K562 (cell line): ENCODE results near the gene POU2F1. TPM values are rescaled to one million over a fixed set of nuclear protein-coding genes. Genes with fewer than 3 reads are reported as not detected.

Experiments used
- ATAC-seq: fragments of 200-7000 bp; cut with Tn5 transposase; 3 replicates; pipeline ENCODE4 v1.9.1; 2020; ENCODE audit warnings: moderate library complexity
- BruUV-seq: library from RNA; stranded (reverse); fragments of 400-500 nt; replicated peaks from 2 replicates; lab custom pipeline; 2021; lab: Mats Ljungman, UMichigan
- CTCF ChIA-PET: fragments of 300-600 bp; formaldehyde crosslinking; extraction: SDS; loops from one replicate; lab custom pipeline; 2021; ENCODE audit warnings: low intra/inter-chr PET ratio; lab: Yijun Ruan, JAX
- POLR2A ChIA-PET: fragments of 300-600, 350-650 bp; sonication (Branson Sonifier 250); formaldehyde crosslinking; extraction: SDS; loops from one replicate; lab custom pipeline; 2021; ENCODE audit warnings: antibody characterized with exemption, inconsistent platforms; lab: Yijun Ruan, JAX
- DNase-seq, 4 experiments: peaks; one replicate each; pipeline versions ENCODE4 v3.0.0 to v3.0.0-alpha.2; 2011 to 2018; ENCODE audit warnings: low spot score in 3 of 4, mixed read lengths in 3 of 4; ENCODE audit errors: extremely low read depth in 1 of 4
- FAIRE-seq: peaks from 2 replicates; lab custom pipeline; 2011; peaks lifted over from hg19 to GRCh38; lab: Jason Lieb, UNC
- H2AFZ ChIP-seq: 2 replicates; pipeline ENCODE4 v1.6.0; 2011; ENCODE audit warnings: low read depth, low read length, control low read depth, inconsistent platforms
- H3K27ac ChIP-seq: fragments of 200-600 bp; 3 replicates; pipeline ENCODE4 v1.8.0; 2011; ENCODE audit warnings: low read depth, mild to moderate bottlenecking, control low read depth, inconsistent platforms, low read length, moderate library complexity, mixed read lengths; ENCODE audit errors: extremely low read depth
- H3K27me3 ChIP-seq, 2 experiments: fragments of 300-600 bp in 1 of 2; 2 replicates in 1 of 2; 3 replicates in 1 of 2; pipeline versions ENCODE4 v1.6.0 to v1.8.0; 2011; ENCODE audit warnings: inconsistent platforms in 2 of 2, low read length in 2 of 2, mild to moderate bottlenecking in 1 of 2, mixed read lengths in 1 of 2, moderate library complexity in 1 of 2; ENCODE audit not compliant: control insufficient read depth in 2 of 2, insufficient read depth in 2 of 2
- H3K36me3 ChIP-seq: fragments of 300-600 bp; 3 replicates; pipeline ENCODE4 v1.8.0; 2011; ENCODE audit warnings: mild to moderate bottlenecking, low read length, inconsistent platforms; ENCODE audit not compliant: control insufficient read depth, insufficient read depth
- H3K4me1 ChIP-seq, 2 experiments: fragments of 200-600 bp in 1 of 2; replicated peaks in 1 of 2; 2 replicates in 1 of 2; 3 replicates in 1 of 2; pipeline versions ENCODE4 v1.5.1 to v1.8.0; 2011; ENCODE audit warnings: inconsistent platforms in 2 of 2, low read length in 2 of 2, mild to moderate bottlenecking in 1 of 2, mixed read lengths in 1 of 2, moderate library complexity in 1 of 2; ENCODE audit not compliant: control insufficient read depth in 2 of 2, insufficient read depth in 2 of 2
- H3K4me2 ChIP-seq: 2 replicates; pipeline ENCODE4 v1.6.1; 2011; ENCODE audit warnings: low read length, control low read depth, inconsistent platforms, mixed read lengths; ENCODE audit not compliant: insufficient read depth
- H3K4me3 ChIP-seq: fragments of 200-600 bp; sonication (generic), shearing (Covaris generic); 2 replicates; pipeline ENCODE4 v1.5.1; 2016; ENCODE audit warnings: control low read depth, inconsistent platforms
- H3K79me2 ChIP-seq: fragments of 200-600 bp; 3 replicates; pipeline ENCODE4 v1.8.0; 2011; ENCODE audit warnings: low read length, inconsistent platforms; ENCODE audit not compliant: control insufficient read depth, insufficient read depth
- H3K9ac ChIP-seq, 2 experiments: 2 replicates each; pipeline versions ENCODE4 v1.6.0 to v1.6.1; 2011; ENCODE audit warnings: low read depth in 2 of 2, low read length in 2 of 2, control low read depth in 1 of 2, inconsistent platforms in 1 of 2, mild to moderate bottlenecking in 1 of 2, mixed read lengths in 1 of 2; ENCODE audit not compliant: insufficient read depth in 1 of 2
- H3K9me1 ChIP-seq: one replicate; pipeline ENCODE4 v1.6.0; 2011; ENCODE audit warnings: inconsistent platforms, mild to moderate bottlenecking, low read length, moderate library complexity; ENCODE audit not compliant: control insufficient read depth, insufficient read depth
- H3K9me3 ChIP-seq: replicated peaks from 2 replicates; pipeline ENCODE4 v1.5.1; 2011; ENCODE audit warnings: low read depth, low read length, inconsistent platforms; ENCODE audit not compliant: control insufficient read depth, insufficient read depth
- H4K20me1 ChIP-seq: replicated peaks from 2 replicates; pipeline ENCODE4 v1.6.1; 2011; ENCODE audit warnings: low read length, inconsistent platforms, mixed read lengths; ENCODE audit not compliant: control insufficient read depth, insufficient read depth
- CEBPG ChIP-seq, 3 experiments: fragments of 200-800 bp in 1 of 3; sonication (Bioruptor generic) in 1 of 3; sonication (generic) in 1 of 3; formaldehyde crosslinking in 1 of 3; IDR thresholded peaks in 2 of 3; conservative IDR thresholded peaks in 1 of 3; 2 replicates each; pipeline versions ENCODE4 v1.6.1 to v1.8.0; 2016 to 2022; ENCODE audit warnings: missing compliant biosample characterization in 2 of 3, missing genetic modification characterization in 2 of 3, mild to moderate bottlenecking in 1 of 3, missing genetic modification reagents in 1 of 3
- HNRNPH1 ChIP-seq: fragments of 200-400 bp; formaldehyde crosslinking; optimal IDR thresholded peaks from 2 replicates; pipeline ENCODE3; 2017; ENCODE audit warnings: low read depth, mild to moderate bottlenecking, low read length, moderate library complexity
- MXI1 ChIP-seq: IDR thresholded peaks from 2 replicates; pipeline ENCODE4 v1.6.1; 2011; ENCODE audit warnings: low read depth, mild to moderate bottlenecking, improper control_type of control experiment, low read length
- RAD51 ChIP-seq: fragments of 450-650 bp; IDR thresholded peaks from 2 replicates; pipeline ENCODE4 v1.7.1; 2016; ENCODE audit warnings: low read depth, mild to moderate bottlenecking, borderline replicate concordance
- RBM15 ChIP-seq: fragments of 200-400 bp; formaldehyde crosslinking; IDR thresholded peaks from 2 replicates; pipeline ENCODE4 v1.6.1; 2018; ENCODE audit warnings: mild to moderate bottlenecking, low read length, moderate library complexity; ENCODE audit not compliant: insufficient read depth
- ZNF780A ChIP-seq: fragments of 250-450 bp; sonication (Bioruptor Pico); IDR thresholded peaks from 2 replicates; pipeline ENCODE4 v1.5.0; 2021; ENCODE audit warnings: mild to moderate bottlenecking
- WGBS: fragments of 100-300 bp; shearing (Covaris generic); methylation state at CpG from one replicate; pipeline ENCODE4 v1.1.6; 2016; ENCODE audit warnings: low coverage, mixed read lengths; ENCODE audit not compliant: insufficient coverage; ENCODE audit errors: missing lambda C conversion rate; 5-methylcytosine and 5-hydroxymethylcytosine counted together
- in situ Hi-C: fragments of 300-500 bp; cut with MboI; formaldehyde crosslinking; loops from 4 replicates; pipeline ENCODE4 v1.15.0; 2018; ENCODE audit warnings: inconsistent platforms, mixed read lengths
- intact Hi-C: fragments of 100-400 bp; cut with micrococcal nuclease; formaldehyde crosslinking; loops from 2 replicates; pipeline ENCODE4 v1.14.2; 2022
- polyA plus RNA-seq, 8 experiments: library from polyadenylated mRNA; depleted of rRNA in 4 of 8; stranded (reverse) in 5 of 8; unstranded in 3 of 8; fragments of >200 nt; fragmentation: Nextera tagmentation in 2 of 8; fragmentation: Illumina TruSeq in 1 of 8; extraction: Ambion mirVana in 2 of 8; extraction: Trizol in 1 of 8; gene quantifications; 2 replicates each; pipeline versions ENCODE4 v1.2.1 to v1.2.3, GENCODE V29; 2011 to 2014; ENCODE audit warnings: inconsistent platforms in 1 of 8, missing spikeins in 1 of 8
- total RNA-seq, 7 experiments: library from RNA; depleted of rRNA in 6 of 7; stranded (reverse); fragments of >200 nt in 6 of 7; fragmentation: Illumina TruSeq in 2 of 7; extraction: Trizol in 2 of 7; gene quantifications; 2 replicates each; pipeline versions ENCODE4 v1.2.1 to v1.2.3, GENCODE V29; 2011 to 2021; ENCODE audit warnings: low replicate concordance in 1 of 7

The POU2F1 gene
- total and polyA plus RNA-seq, 9 of the 15 experiments (the other 6 are each of a cell fraction or from before 2014, with no cell fraction given) = 2.6 to 22.3 (median 8.8) TPM

GRCh38 chr1:167328816-167329483, 108.3 kb downstream of the POU2F1 start (continued):
- TF ChIP-seq ZNF780A = no peak
- TF ChIP-seq MXI1 = no peak
- no peak for TF ChIP-seq HNRNPH1
- TF ChIP-seq RBM15 = no peak

- intact Hi-C loops = no loop called here
- no peaks in the 10 kb centered on the region for H3K27me3 ChIP-seq
- H3K9me3 ChIP-seq = no peaks in the 10 kb centered on the region
- BruUV-seq = no TSS peak
- no peak for ATAC-seq
- in situ Hi-C loops = no loop called here
- ChIA-PET POLR2A (no interaction called here), CTCF (no interaction called here)
- H4K20me1 ChIP-seq = no peaks in the 10 kb centered on the region
- no peak overlapping the region for H3K4me3 ChIP-seq
- 0 out of 3 replicates have a peak, but pooled peaks cover 3% of the 10 kb centered on the region for H3K79me2 ChIP-seq
- no peak for DNase-seq
- no peaks in the 10 kb centered on the region for H3K36me3 ChIP-seq
- no peak overlapping the region for H3K9ac ChIP-seq
- no peaks in the 10 kb centered on the region for H3K9me1 ChIP-seq
- no peak overlapping the region for H3K4me2 ChIP-seq
- no peak for TF ChIP-seq RAD51
- TF ChIP-seq CEBPG (CRISPR knock-in tag; IDR thresholded peaks at IDR 0.05) = no peak
- TF ChIP-seq CEBPG (tag; conservative IDR thresholded peaks at IDR 0.05 in 1 of 2, IDR thresholded peaks at IDR 0.05 in 1 of 2) = 0 out of 4 replicates have a peak, but pooled peaks of 1 of the 2 experiments have one; percentile 6
- H3K4me1 ChIP-seq = peaks cover 0 to 22% of the 10 kb centered on the region in 2 experiments; a peak in 2 of 5 replicates
- FAIRE-seq = no peak
- H3K27ac ChIP-seq = no peak overlapping the region
- WGBS = 84% methylated on average over 1 of the region's 1 CpG
- H2AFZ ChIP-seq = no peak overlapping the region
These were observed 110.1 kb downstream of the POU2F1 start for GRCh38 chr1:167330601-167331293.
